Stimulated activated naive B cell treated with anti-CD40 and anti-IgM and Interleukin-4, amounts not matched to agents 10 μg/mL and 1 μg/mL and 100 μg/mL, for 72 hours (primary cell): ENCODE results near the gene HAUS2.
"Not testable (repeated sequence)": the region's sequence is repeated elsewhere in the genome, so short reads cannot be mapped to it uniquely, and the experiment has no call there.

Experiments
- ATAC-seq, 2 donors: fragments of 150-1000 bp; cut with Tn5 transposase; replicated peaks; 2 replicates each; pipeline ENCODE4 v1.10.0; 2021; ENCODE audit warnings: moderate library complexity in 1 of 2
- DNase-seq: peaks from one replicate; pipeline ENCODE4 v3.0.0; 2021
- H3K27ac Mint-ChIP-seq: one replicate; pipeline ENCODE4 v1.8.0; 2022; ENCODE audit warnings: mild to moderate bottlenecking, mixed read lengths
- H3K27me3 Mint-ChIP-seq, 2 donors: one replicate each; pipeline ENCODE4 v1.8.0; 2022; ENCODE audit warnings: mixed read lengths in 2 of 2
- H3K36me3 Mint-ChIP-seq, 2 donors: one replicate each; pipeline ENCODE4 v1.8.0; 2022; ENCODE audit warnings: mixed read lengths in 2 of 2, mild to moderate bottlenecking in 1 of 2
- H3K4me1 Mint-ChIP-seq, 2 donors: one replicate each; pipeline ENCODE4 v1.8.0; 2022; ENCODE audit warnings: mixed read lengths in 2 of 2, mild to moderate bottlenecking in 1 of 2
- H3K4me3 Mint-ChIP-seq, 2 donors: one replicate each; pipeline ENCODE4 v1.8.0; 2022; ENCODE audit warnings: mild to moderate bottlenecking in 2 of 2, mixed read lengths in 2 of 2, moderate library complexity in 1 of 2
- H3K9me3 Mint-ChIP-seq, 2 donors: one replicate each; pipeline ENCODE4 v1.8.0; 2022; ENCODE audit warnings: mixed read lengths in 2 of 2, mild to moderate bottlenecking in 1 of 2

HAUS2 gene

DNA sequence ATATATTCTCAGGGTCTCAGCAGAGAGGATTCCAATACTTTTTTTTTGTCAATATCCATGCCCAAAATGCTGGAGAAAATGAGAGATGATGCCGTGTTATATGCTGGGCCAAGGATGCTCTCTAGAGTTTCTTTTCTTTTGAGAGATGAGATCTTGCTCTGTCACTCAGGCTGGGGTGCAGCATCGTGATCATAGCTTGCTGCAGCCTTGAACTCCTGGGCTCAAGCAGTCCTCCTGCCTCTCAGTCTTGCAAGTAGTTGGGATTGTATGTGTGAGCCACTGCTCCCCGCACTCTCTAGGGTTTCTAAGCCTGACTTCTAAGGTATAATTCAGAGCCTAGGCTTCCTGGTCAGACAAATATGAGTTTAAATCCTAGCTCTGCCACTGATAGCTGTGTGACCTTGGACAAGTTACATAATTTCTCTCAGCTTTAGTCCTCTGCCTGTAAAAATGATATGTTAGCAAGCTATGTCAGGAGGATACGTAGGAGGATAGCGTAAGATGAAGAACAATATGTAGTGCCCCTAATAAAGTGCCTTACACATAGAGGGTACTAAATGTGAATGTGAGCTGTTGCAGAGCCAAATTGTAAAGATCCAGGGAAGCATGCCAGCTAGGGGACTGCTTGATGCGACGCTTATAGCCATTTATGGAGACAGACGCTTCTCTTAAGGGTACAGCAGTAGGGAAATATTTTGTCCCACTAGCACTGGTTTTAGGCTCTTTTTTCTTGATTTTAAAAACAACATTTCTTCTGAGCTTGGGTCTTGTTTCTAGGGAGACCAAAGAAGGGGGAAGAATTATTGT is 34.1 kb downstream of the HAUS2 start:
- no peaks in the 10 kb centered on the region for H3K9me3 Mint-ChIP-seq
- ATAC-seq, result no peak

DNA sequence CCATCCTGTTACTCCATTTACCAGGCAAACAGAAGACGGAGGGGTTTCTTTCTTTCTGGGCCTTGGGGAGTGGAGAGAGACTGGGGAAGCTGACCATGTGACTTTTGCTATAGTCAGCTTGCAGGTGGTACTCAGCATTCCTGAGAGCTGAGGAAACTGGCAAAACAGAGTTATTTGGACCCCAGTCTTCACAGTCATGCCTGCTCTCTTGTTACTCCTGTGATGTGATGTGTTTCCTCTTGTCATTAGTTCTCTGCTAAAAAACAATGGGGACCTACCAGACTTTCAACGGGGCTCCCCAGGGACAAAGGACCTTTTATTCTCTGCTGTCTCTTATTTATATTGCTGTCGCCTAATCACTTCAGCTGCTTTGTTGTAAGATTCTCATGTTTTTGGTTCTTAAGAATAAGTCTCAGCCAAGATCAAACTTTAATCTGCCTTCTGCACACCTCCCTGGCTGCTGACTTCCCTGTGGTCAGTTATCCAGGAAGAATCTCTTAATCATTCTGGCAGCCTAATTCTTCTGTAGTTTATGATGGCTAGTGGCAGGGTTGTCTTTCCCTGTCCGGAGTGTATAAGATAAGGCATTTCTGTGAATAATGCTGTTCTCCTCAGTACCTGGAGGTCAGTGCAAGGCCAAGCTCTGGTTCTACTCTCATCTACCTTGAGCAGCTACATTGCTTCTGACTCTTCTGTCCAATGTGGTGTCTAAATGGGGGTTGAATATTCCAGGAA is 35.6 kb downstream of the HAUS2 start:
- Mint-ChIP-seq H3K27me3 (peaks cover 0 to 5% of the 10 kb centered on the region in 2 donors), H3K4me3 (no peak overlapping the region), H3K9me3 (no peaks in the 10 kb centered on the region), H3K27ac (no peak overlapping the region), H3K36me3 (peaks cover 4 to 8% of the 10 kb centered on the region in 2 donors), H3K4me1 (peaks cover 19 to 40% of the 10 kb centered on the region in 2 donors)
- DNase-seq (no peak), ATAC-seq (no peak)

More for the DNA sequence above, 34.1 kb downstream of the HAUS2 start:
- DNase-seq, result no peak
- Mint-ChIP-seq H3K4me1 (peaks cover 22 to 45% of the 10 kb centered on the region in 2 donors), H3K4me3 (no peak overlapping the region), H3K27me3 (peaks cover 0 to 7% of the 10 kb centered on the region in 2 donors), H3K36me3 (peaks cover 0 to 4% of the 10 kb centered on the region in 2 donors), H3K27ac (no peak overlapping the region)

DNA sequence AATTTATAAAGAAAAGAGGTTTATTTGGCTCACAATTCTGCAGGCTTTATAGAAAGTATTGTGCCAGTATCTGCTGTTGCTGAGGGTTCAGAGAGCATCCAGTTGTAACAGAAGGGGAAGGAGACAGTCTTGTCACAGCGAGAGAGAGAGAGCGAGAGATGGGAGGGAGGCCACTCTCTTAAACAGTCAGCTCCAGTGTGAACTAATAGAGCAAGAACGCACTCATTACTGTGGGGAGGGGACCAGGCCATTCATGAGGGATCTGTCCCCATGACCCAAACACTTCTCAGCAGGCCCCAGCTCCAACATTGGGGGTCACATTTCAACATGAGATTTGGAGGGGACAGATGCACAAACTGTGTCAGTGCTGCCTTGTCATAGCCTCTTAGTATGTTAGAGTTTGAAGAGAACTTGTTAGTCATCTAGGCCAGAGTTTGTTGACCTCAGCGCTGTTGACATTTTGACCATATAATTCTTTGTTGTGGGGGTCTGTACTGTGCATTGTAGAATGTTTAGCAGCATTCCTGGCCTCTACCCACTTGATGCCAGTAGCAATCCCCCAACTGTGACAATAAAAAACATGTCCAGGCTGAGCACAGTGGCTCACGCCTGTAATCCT is 42.1 kb downstream of the HAUS2 start:
- no peaks in the 10 kb centered on the region for H3K27me3 Mint-ChIP-seq
- peaks cover 11 to 12% of the 10 kb centered on the region in 2 donors for H3K36me3 Mint-ChIP-seq
- no peak overlapping the region for H3K4me3 Mint-ChIP-seq
- H3K9me3 Mint-ChIP-seq, result no peaks in the 10 kb centered on the region
- H3K27ac Mint-ChIP-seq, result no peak overlapping the region
- DNase-seq (no peak), ATAC-seq (no peak)
- no peaks in the 10 kb centered on the region for H3K4me1 Mint-ChIP-seq

DNA sequence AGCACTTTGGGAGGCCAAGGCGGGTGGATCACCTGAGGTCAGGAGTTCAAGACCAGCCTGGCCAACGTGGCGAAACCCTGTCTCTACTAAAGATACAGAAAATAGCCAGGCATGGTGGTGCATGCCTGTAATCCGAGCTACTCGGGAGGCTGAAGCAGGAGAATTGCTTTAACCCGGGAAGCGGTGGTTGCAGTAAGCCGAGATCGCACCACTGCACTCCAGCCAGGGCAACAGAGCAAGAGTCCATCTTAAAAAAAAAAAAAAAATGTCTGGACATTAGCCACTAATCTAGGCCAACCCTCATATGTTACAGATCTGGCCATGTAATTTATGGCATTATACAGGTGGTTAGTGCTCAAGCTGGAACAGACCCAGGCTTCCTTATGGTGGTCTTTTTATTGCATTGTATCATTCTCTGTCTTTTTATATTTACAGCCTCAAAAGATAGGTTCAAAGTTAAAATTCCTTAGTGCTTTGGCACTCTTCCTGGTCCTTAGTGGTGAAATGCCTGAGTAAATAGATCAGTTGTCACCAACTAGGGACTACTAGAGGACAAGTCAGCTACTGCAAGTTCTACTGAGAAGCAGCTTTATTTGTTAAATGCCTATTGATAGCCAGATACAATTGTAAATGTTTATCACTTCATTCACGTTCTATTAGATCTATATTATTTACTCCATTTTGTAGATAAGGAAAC is 42.7 kb downstream of the HAUS2 start:
- no peaks in the 10 kb centered on the region for H3K27me3 Mint-ChIP-seq
- peaks cover 7 to 12% of the 10 kb centered on the region in 2 donors for H3K36me3 Mint-ChIP-seq
- no peaks in the 10 kb centered on the region for H3K4me1 Mint-ChIP-seq
- ATAC-seq (no peak), DNase-seq (no peak)
- H3K27ac Mint-ChIP-seq, result no peak overlapping the region
- no peaks in the 10 kb centered on the region for H3K9me3 Mint-ChIP-seq
- H3K4me3 Mint-ChIP-seq, result no peak overlapping the region

DNA sequence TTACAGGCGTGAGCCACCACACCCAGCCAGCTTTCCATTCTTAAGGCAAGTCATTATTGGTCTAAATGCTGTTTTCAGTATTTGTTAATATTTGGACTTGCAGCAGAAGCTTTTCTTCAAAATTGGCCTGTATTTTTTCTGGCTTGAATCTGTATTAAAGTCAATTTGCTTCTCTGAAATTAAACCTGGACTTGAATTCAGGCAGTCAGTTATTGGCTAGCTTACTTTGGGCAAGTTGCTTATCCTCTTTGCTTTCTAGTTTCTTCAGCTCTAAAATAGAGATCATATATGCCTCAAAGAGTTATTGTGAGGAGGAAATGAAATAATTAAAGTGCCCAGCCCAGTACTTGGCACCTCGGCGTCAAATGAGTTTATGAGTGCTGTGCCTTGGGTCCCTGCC is 44.1 kb downstream of the HAUS2 start:
- Mint-ChIP-seq H3K27ac (no peak overlapping the region), H3K36me3 (peaks cover 7 to 12% of the 10 kb centered on the region in 2 donors), H3K9me3 (no peaks in the 10 kb centered on the region), H3K27me3 (no peaks in the 10 kb centered on the region), H3K4me3 (no peak overlapping the region), H3K4me1 (no peaks in the 10 kb centered on the region)
- ATAC-seq, result no peak
- DNase-seq, result no peak

DNA sequence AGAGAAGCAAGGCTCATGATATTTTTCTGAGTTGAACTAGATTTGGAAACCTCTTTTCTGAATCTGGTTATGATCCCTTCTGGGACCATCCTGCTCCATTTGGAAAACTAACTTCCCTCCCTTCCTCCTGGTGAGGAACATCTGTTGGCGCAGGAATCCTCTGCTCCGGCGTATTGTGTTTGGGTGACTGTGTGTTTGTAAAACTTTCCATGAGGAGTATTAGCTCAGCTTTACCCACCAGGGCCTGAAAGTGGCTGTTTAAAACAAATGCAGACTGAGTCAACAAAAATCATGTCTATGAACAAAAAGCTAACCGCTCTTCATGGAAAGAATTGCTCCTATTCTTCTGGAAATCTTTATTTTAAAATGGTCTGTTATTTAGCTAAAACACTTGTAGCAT is 44.5 kb downstream of the HAUS2 start:
- Mint-ChIP-seq H3K4me1 (no peaks in the 10 kb centered on the region), H3K27me3 (no peaks in the 10 kb centered on the region), H3K4me3 (no peak overlapping the region), H3K36me3 (peaks cover 7 to 11% of the 10 kb centered on the region in 2 donors), H3K9me3 (no peaks in the 10 kb centered on the region), H3K27ac (no peak overlapping the region)
- no peak for ATAC-seq
- no peak for DNase-seq

DNA sequence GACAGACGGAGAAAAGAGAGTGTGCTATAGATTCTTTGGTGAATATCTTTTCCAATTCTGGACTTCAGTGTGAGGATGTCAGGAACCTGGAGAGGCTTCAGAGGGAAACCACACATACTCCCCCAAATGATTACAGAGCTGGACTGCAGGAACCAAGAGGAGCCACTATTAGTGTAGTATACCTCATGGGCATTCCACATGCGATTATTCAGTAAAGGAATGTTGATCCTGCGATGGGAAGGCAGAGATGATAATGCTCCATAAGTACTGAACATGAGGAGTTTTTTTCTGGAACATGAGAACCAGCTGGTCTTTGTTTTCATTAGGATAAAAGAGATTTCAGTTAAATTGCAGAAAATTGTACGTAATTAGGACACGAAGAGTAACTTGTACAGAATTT is 45.5 kb downstream of the HAUS2 start:
- H3K27ac Mint-ChIP-seq, result no peak overlapping the region
- peaks cover 3 to 8% of the 10 kb centered on the region in 2 donors for H3K36me3 Mint-ChIP-seq
- DNase-seq, result no peak

DNA sequence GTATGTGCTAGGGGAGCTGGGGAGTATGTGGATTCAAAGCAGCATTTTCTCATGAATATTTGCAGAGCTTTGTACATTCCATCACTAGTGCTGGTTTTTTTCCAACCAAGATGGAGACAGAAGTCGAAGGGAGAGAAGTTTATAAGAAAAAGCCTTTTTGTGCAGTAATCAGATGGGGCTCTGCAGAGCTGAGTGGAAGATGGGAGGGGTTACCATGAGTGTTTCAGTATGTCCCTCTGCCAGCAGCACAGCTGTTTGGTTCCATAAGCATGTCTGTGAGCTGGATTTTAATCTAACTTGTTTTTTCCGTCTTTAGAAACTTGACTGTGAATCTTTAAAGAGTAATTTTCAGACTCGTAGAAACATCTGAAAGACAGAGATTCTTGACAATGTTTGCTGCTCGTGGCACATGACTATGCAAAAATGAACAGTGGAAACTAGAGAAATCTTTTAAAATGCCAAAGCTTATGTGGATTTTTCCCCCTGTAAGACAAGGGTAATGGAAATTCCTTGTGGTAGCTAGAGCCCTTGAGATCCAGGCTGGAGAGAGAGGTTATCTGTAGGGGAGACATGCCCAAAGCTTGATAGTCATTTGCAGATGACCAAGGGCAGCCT is 47.1 kb downstream of the HAUS2 start:
- ATAC-seq (no peak), DNase-seq (no peak)

More for the DNA sequence above, 45.5 kb downstream of the HAUS2 start:
- Mint-ChIP-seq H3K4me3 (no peak overlapping the region), H3K27me3 (no peaks in the 10 kb centered on the region), H3K4me1 (no peaks in the 10 kb centered on the region), H3K9me3 (no peaks in the 10 kb centered on the region)
- no peak for ATAC-seq

DNA sequence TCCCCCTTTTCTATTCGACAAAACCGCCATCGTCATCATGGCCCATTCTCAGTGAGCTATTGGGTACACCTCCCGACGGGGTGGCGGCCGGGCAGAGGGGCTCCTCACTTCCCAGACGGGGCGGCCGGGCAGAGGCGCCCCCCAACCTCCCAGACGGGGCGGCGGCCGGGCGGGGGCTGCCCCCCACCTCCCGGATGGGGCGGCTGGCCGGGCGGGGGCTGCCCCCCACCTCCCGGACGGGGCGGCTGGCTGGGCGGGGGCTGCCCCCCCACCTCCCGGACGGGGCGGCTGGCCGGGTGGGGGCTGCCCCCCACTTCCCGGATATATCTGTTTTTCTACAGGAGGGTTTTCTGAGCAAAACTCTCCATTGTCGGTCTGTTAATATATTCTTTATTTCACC is 52.7 kb downstream of the HAUS2 start:
- H3K9me3 Mint-ChIP-seq, ATAC-seq, H3K4me3 Mint-ChIP-seq, H3K27ac Mint-ChIP-seq, H3K27me3 Mint-ChIP-seq, DNase-seq: not testable (repeated sequence)
- H3K36me3 Mint-ChIP-seq, result peaks cover 4 to 20% of the 10 kb centered on the region in 2 donors
- H3K4me1 Mint-ChIP-seq, result peaks cover 19 to 25% of the 10 kb centered on the region in 2 donors

More for the DNA sequence above, 47.1 kb downstream of the HAUS2 start:
- H3K27me3 Mint-ChIP-seq, result no peaks in the 10 kb centered on the region
- H3K4me1 Mint-ChIP-seq, result no peaks in the 10 kb centered on the region
- H3K4me3 Mint-ChIP-seq, result no peak overlapping the region
- H3K9me3 Mint-ChIP-seq, result no peaks in the 10 kb centered on the region
- peaks cover 9% of the 10 kb centered on the region in 2 donors for H3K36me3 Mint-ChIP-seq
- H3K27ac Mint-ChIP-seq, result no peak overlapping the region

DNA sequence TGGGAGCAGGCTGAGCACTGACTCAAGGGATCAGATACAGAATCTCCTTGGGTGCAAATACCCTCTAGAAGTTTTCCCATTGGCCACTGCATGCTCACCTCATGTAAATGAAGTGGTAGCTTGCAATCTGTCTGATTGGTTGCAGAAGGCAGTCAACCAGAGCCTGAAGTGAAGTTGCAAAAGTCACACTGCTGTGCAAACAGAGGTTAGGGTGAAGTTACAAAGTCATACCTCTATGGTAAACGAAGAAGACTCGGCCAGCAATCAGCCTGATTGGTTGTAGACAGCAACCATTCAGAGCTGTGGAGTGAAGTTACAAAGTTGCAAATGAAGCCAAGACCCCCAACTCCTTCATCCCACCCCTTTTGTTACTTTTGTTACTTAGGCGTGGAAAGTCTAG is 53.9 kb downstream of the HAUS2 start:
- Mint-ChIP-seq H3K9me3 (peaks cover 2 to 4% of the 10 kb centered on the region in 2 donors), H3K27me3 (no peaks in the 10 kb centered on the region), H3K4me3 (no peak overlapping the region), H3K36me3 (peaks cover 4 to 20% of the 10 kb centered on the region in 2 donors), H3K27ac (no peak overlapping the region), H3K4me1 (peaks cover 19 to 26% of the 10 kb centered on the region in 2 donors)
- DNase-seq (no peak), ATAC-seq (no peak)

DNA sequence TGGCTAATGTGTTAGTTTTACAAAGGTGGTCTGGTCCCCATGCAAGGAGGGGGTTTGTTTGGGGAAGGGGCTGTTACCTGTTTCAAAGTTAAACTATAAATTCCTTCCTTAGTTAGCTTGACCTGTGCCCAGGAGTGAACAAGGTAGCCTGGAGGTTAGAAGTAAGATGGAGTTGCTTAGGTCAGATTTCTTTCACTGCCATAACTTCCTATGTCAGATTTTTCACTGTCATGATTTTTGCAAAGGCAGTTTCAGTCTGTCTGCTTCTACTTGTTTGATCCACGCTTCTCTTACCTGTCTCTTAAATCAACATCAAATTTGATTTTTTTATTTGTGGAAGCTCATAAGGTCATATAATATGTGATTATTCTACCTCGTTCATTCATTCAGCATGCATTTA is 55.3 kb downstream of the HAUS2 start:
- Mint-ChIP-seq H3K27ac (no peak overlapping the region), H3K9me3 (peaks cover 2 to 4% of the 10 kb centered on the region in 2 donors), H3K4me1 (peaks cover 31 to 41% of the 10 kb centered on the region in 2 donors), H3K36me3 (peaks cover 4 to 20% of the 10 kb centered on the region in 2 donors), H3K4me3 (no peak overlapping the region), H3K27me3 (no peaks in the 10 kb centered on the region)
- no peak for DNase-seq
- no peak for ATAC-seq

DNA sequence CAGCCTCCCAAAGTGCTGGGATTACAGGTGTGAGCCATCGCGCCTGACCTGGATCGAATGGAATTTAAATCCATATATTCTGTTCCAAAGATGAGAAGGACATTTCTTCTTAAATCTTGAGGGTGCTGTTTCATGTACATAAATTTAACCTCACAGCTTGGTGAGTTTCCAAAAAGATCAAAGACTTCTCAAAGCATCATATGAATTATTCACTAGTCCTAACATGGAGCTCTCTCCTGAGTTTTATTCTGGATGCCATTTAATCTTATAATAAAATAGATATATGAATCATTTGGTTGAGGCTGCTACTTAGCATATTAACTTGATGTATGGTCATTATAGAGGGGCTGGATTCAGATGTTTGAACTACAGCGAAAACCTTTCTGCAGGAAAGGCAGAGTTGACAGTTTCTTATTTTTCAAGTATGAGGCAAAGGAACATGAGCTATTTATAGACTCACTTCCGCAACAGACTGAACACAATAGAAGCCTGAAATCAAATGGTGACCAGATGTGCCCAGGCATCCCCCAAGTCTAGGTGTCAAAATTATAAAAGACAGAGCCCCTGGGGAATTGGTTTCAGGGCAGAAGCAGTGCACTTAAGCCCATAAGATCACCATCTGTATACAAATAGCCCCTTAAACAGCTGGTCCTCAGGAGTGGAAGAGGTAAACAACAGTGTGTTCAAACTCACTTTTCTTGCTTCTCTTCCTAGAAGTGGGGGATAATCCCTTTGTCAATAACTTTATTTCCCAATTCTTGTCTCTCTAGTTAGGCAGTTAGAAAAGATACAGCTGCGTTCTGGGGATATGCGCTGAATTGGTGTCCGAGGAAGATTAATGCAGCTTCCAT is 56.5 kb downstream of the HAUS2 start:
- H3K4me3 Mint-ChIP-seq, result peak overlapping the region; percentile 30 to 44
- DNase-seq, result no peak
- ATAC-seq, result peak; percentile 27
- H3K9me3 Mint-ChIP-seq, result peaks cover 2 to 4% of the 10 kb centered on the region in 2 donors
- peak overlapping the region; percentile 62 for H3K27ac Mint-ChIP-seq
- peaks cover 3 to 16% of the 10 kb centered on the region in 2 donors for H3K36me3 Mint-ChIP-seq
- no peaks in the 10 kb centered on the region for H3K27me3 Mint-ChIP-seq
- H3K4me1 Mint-ChIP-seq, result peaks cover 33 to 45% of the 10 kb centered on the region in 2 donors

DNA sequence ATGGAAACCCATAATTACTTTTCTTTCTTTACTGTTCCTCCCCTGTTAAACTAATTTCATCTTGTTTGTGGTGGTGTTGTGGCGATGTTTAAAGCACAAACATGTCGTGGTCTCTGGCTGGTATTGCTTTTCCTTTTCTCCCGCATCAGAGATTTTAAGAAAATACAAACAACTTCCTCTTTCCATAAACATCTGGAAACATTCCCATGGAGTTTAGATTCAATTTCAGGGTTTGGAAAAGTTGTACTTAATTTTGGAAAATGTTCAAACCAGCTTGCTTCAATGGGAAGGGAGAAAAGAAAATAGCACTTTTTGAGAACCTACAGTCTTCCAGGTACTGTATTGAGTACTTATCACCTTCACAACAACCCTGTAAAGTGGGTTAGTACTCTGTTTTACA is 57.2 kb downstream of the HAUS2 start:
- Mint-ChIP-seq H3K27me3 (no peaks in the 10 kb centered on the region), H3K4me3 (peak overlapping the region in 1 of 2 donors; percentile 44), H3K4me1 (peaks cover 33 to 45% of the 10 kb centered on the region in 2 donors), H3K27ac (no peak overlapping the region), H3K36me3 (peaks cover 2 to 14% of the 10 kb centered on the region in 2 donors), H3K9me3 (peaks cover 2 to 4% of the 10 kb centered on the region in 2 donors)
- ATAC-seq (no peak), DNase-seq (no peak)
